B cell (primary cell): ENCODE data around the gene PCDH9. TPM values are rescaled to one million over a fixed set of nuclear protein-coding genes. Genes with fewer than 3 reads are reported as not detected.

Experiments used
- ATAC-seq: fragments of 200-7000 bp; cut with Tn5 transposase; one replicate; pipeline ENCODE4 v1.10.0; 2021; ENCODE audit warnings: low read depth, mild to moderate bottlenecking, moderate number of reproducible peaks, moderate library complexity
- CTCF ChIA-PET: fragments of 350-600 bp; sonication (Branson Sonifier 250); formaldehyde crosslinking; loops from one replicate; lab custom pipeline; 2021; ENCODE audit warnings: antibody characterized with exemption, inconsistent platforms; lab: Charles Lee
- POLR2A ChIA-PET: fragments of 350-600 bp; sonication (Branson Sonifier 250); formaldehyde crosslinking; loops from one replicate; lab custom pipeline; 2021; ENCODE audit warnings: antibody characterized with exemption; lab: Charles Lee
- DNase-seq: peaks from one replicate; pipeline ENCODE4 v3.0.0; 2013
- H2AFZ ChIP-seq: 2 replicates; pipeline ENCODE4 v1.6.1; 2012; ENCODE audit warnings: mild to moderate bottlenecking, low read depth, low read length; ENCODE audit not compliant: insufficient read depth, poor library complexity, severe bottlenecking
- H3K27ac ChIP-seq, 2 donors: 1 replicate in 1 of 2; 2 replicates in 1 of 2; pipeline ENCODE4 v1.5.1; 2012 to 2013; ENCODE audit warnings: low read length in 2 of 2, mild to moderate bottlenecking in 2 of 2, moderate library complexity in 1 of 2
- H3K27me3 ChIP-seq, 4 experiments: fragments of 200-600 bp in 1 of 4; sonication (generic) in 1 of 4; replicated peaks in 1 of 4; 1 replicate in 2 of 4; 2 replicates in 2 of 4; pipeline versions ENCODE4 v1.6.1 to v1.7.0; 2013 to 2016; ENCODE audit warnings: low read length in 3 of 4, mild to moderate bottlenecking in 2 of 4, mixed read lengths in 1 of 4, moderate library complexity in 1 of 4; ENCODE audit not compliant: insufficient read depth in 4 of 4, control insufficient read depth in 3 of 4; ENCODE audit errors: control extremely low read depth in 1 of 4
- H3K36me3 ChIP-seq, 2 experiments: replicated peaks in 1 of 2; 1 replicate in 1 of 2; 2 replicates in 1 of 2; pipeline versions ENCODE4 v1.6.1 to v1.7.1; 2013; ENCODE audit warnings: low read length in 1 of 2; ENCODE audit not compliant: insufficient read depth in 2 of 2, control insufficient read depth in 1 of 2; ENCODE audit errors: control extremely low read depth in 1 of 2, extremely low read depth in 1 of 2
- H3K4me1 ChIP-seq, 2 donors: fragments of 200-600 bp in 1 of 2; sonication (generic) in 1 of 2; 1 replicate in 1 of 2; 2 replicates in 1 of 2; pipeline versions ENCODE4 v1.5.1 to v1.6.1; 2013 to 2017; ENCODE audit warnings: low read length in 2 of 2; ENCODE audit not compliant: control insufficient read depth in 2 of 2, insufficient read depth in 2 of 2
- H3K4me2 ChIP-seq: replicated peaks from 2 replicates; pipeline ENCODE3; 2012; ENCODE audit warnings: mild to moderate bottlenecking, low read depth, low read length; ENCODE audit not compliant: poor library complexity, severe bottlenecking
- H3K4me3 ChIP-seq, 5 experiments: fragments of 200-600 bp in 1 of 5; sonication (generic) in 1 of 5; 1 replicate in 3 of 5; 2 replicates in 2 of 5; pipeline versions ENCODE4 v1.5.1 to v1.7.0; 2011 to 2016; ENCODE audit warnings: low read length in 4 of 5, mild to moderate bottlenecking in 4 of 5, low read depth in 2 of 5, control low read depth in 1 of 5, moderate library complexity in 1 of 5; ENCODE audit not compliant: insufficient read depth in 1 of 5; ENCODE audit errors: control extremely low read depth in 1 of 5, extremely low read depth in 1 of 5
- H3K79me2 ChIP-seq: fragments of 200-600 bp; sonication (generic); one replicate; pipeline ENCODE4 v1.6.0; 2016; ENCODE audit warnings: low read length; ENCODE audit not compliant: control insufficient read depth, insufficient read depth
- H3K9ac ChIP-seq: fragments of 200-600 bp; sonication (generic); 2 replicates; pipeline ENCODE4 v1.6.1; 2017; ENCODE audit warnings: mild to moderate bottlenecking, low read length, moderate library complexity
- H3K9me3 ChIP-seq, 3 donors: one replicate each; pipeline versions ENCODE4 v1.6.1 to v1.7.1; 2013; ENCODE audit warnings: low read length in 2 of 3; ENCODE audit not compliant: control insufficient read depth in 2 of 3, insufficient read depth in 1 of 3; ENCODE audit errors: control extremely low read depth in 1 of 3
- H4K20me1 ChIP-seq: 2 replicates; pipeline ENCODE4 v1.6.0; 2012; ENCODE audit warnings: mild to moderate bottlenecking, low read length; ENCODE audit not compliant: insufficient read depth, control insufficient read depth, poor library complexity, severe bottlenecking
- H3K27ac Mint-ChIP-seq: one replicate; pipeline ENCODE4 v1.8.0; 2021; ENCODE audit warnings: mixed read lengths
- H3K27me3 Mint-ChIP-seq: one replicate; pipeline ENCODE4 v1.8.0; 2021; ENCODE audit warnings: mixed read lengths
- H3K4me1 Mint-ChIP-seq: one replicate; pipeline ENCODE4 v1.8.0; 2021; ENCODE audit warnings: mixed read lengths
- H3K4me3 Mint-ChIP-seq: one replicate; pipeline ENCODE4 v1.8.0; 2021; ENCODE audit warnings: mixed read lengths
- H3K9me3 Mint-ChIP-seq: one replicate; pipeline ENCODE4 v1.8.0; 2022; ENCODE audit warnings: mixed read lengths; ENCODE audit not compliant: insufficient read depth
- CTCF ChIP-seq: fragments of 200-600 bp; IDR thresholded peaks from one replicate; pipeline ENCODE4 v1.8.0; 2022; ENCODE audit warnings: antibody characterized with exemption, mild to moderate bottlenecking
- EZH2 ChIP-seq: IDR thresholded peaks from 2 replicates; pipeline ENCODE4 v1.6.1; 2012; ENCODE audit warnings: borderline replicate concordance, low read depth, mild to moderate bottlenecking, moderate library complexity, low read length; ENCODE audit not compliant: insufficient read depth, poor library complexity, severe bottlenecking
- WGBS: methylation state at CpG from one replicate; pipeline ENCODE4 v1.1.5; 2013; ENCODE audit warnings: missing lambda C conversion rate; ENCODE audit not compliant: insufficient coverage; 5-methylcytosine and 5-hydroxymethylcytosine counted together
- intact Hi-C: fragments of 100-400 bp; cut with micrococcal nuclease; formaldehyde crosslinking; loops from one replicate; pipeline ENCODE4 v1.10.0; 2022
- polyA plus RNA-seq: library from polyadenylated mRNA; depleted of rRNA; stranded (reverse); fragments of >200 nt; gene quantifications from 2 replicates; pipeline ENCODE4 v1.2.3, GENCODE V29; 2012
- total RNA-seq, 2 donors: library from RNA; stranded (reverse); fragments of 120-200 nt in 1 of 2; gene quantifications; 1 replicate in 1 of 2; 2 replicates in 1 of 2; pipeline versions ENCODE4 v1.2.3 to v1.2.4, GENCODE V29; 2013 to 2022

PCDH9 gene
- total and polyA plus RNA-seq, 2 donors (not counting 1 experiment from before 2014, with no cell fraction given) = 13.1 to 21.8 TPM

- ATAC-seq = no peak
- no peaks in the 10 kb centered on the region for H3K27me3 ChIP-seq
- Mint-ChIP-seq H3K27ac (no peak overlapping the region), H3K4me1 (no peaks in the 10 kb centered on the region), H3K9me3 (no peaks in the 10 kb centered on the region), H3K4me3 (no peak overlapping the region), H3K27me3 (no peaks in the 10 kb centered on the region)
- no peaks in the 10 kb centered on the region for H3K36me3 ChIP-seq
- H2AFZ ChIP-seq = no peak overlapping the region
- CTCF ChIA-PET = no interaction called here
- H3K9ac ChIP-seq = no peak overlapping the region
- POLR2A ChIA-PET = no interaction called here
- no peak overlapping the region for H3K4me2 ChIP-seq
- intact Hi-C loops = no loop called here
- no peaks in the 10 kb centered on the region for H3K9me3 ChIP-seq
- H3K4me3 ChIP-seq = no peak overlapping the region
- TF ChIP-seq EZH2 (no peak), CTCF (no peak)
- no peak overlapping the region for H3K27ac ChIP-seq
- DNase-seq = no peak
- H3K4me1 ChIP-seq = no peaks in the 10 kb centered on the region
- H3K79me2 ChIP-seq = no peaks in the 10 kb centered on the region
- 82% methylated on average over 2 of the region's 5 CpGs for WGBS
- H4K20me1 ChIP-seq = no peaks in the 10 kb centered on the region
These were observed 334.4 kb downstream of the PCDH9 start for GRCh38 chr13:66895780-66896179.

- ChIA-PET POLR2A (no interaction called here), CTCF (no interaction called here)
- Histone ChIP-seq H3K4me3 (no peak overlapping the region), H3K27me3 (no peaks in the 10 kb centered on the region), H4K20me1 (no peaks in the 10 kb centered on the region), H3K9ac (no peak overlapping the region), H2AFZ (no peak overlapping the region), H3K79me2 (no peaks in the 10 kb centered on the region), H3K4me2 (no peak overlapping the region), H3K27ac (no peak overlapping the region), H3K9me3 (peaks cover 0 to 2% (median 0%) of the 10 kb centered on the region in 3 donors), H3K36me3 (no peaks in the 10 kb centered on the region), H3K4me1 (no peaks in the 10 kb centered on the region)
- Mint-ChIP-seq H3K4me1 (no peaks in the 10 kb centered on the region), H3K9me3 (no peaks in the 10 kb centered on the region), H3K27me3 (no peaks in the 10 kb centered on the region), H3K27ac (no peak overlapping the region), H3K4me3 (no peak overlapping the region)
- TF ChIP-seq CTCF (no peak), EZH2 (no peak)
- DNase-seq (no peak), ATAC-seq (no peak)
- intact Hi-C loops = no loop called here
- WGBS = 100% methylated on average over 2 of the region's 3 CpGs
These were observed 334.8 kb downstream of the PCDH9 start for GRCh38 chr13:66895320-66895719.
